Colonic mucosa (tissue), 4 donors: ENCODE measurements around the gene TFB1M. TPM values are rescaled to one million over a fixed set of nuclear protein-coding genes. Genes with fewer than 3 reads are reported as not detected.
"Not testable (repeated sequence)": the region's sequence is repeated elsewhere in the genome, so short reads cannot be mapped to it uniquely, and the experiment has no call there.

Source experiments
- DNase-seq: peaks from one replicate; pipeline ENCODE4 v3.0.0-alpha.2; 2020
- H3K27ac ChIP-seq: fragments of 200-600 bp; one replicate; pipeline ENCODE4 v1.8.0; 2021
- H3K27me3 ChIP-seq: fragments of 200-600 bp; one replicate; pipeline ENCODE4 v1.8.0; 2021
- H3K36me3 ChIP-seq: fragments of 200-600 bp; one replicate; pipeline ENCODE4 v1.8.0; 2021
- H3K4me1 ChIP-seq: fragments of 200-600 bp; one replicate; pipeline ENCODE4 v1.8.0; 2021; ENCODE audit warnings: mild to moderate bottlenecking
- H3K4me3 ChIP-seq: fragments of 200-600 bp; one replicate; pipeline ENCODE4 v1.8.0; 2021
- H3K9ac ChIP-seq, 2 donors: one replicate each; pipeline ENCODE4 v1.7.0; 2013; ENCODE audit warnings: control low read depth in 2 of 2, low read depth in 2 of 2, low read length in 2 of 2
- H3K9me3 ChIP-seq: fragments of 200-600 bp; one replicate; pipeline ENCODE4 v1.8.0; 2021
- CTCF ChIP-seq: fragments of 200-600 bp; IDR thresholded peaks from one replicate; pipeline ENCODE4 v1.8.0; 2022; ENCODE audit warnings: antibody characterized with exemption, mild to moderate bottlenecking
- intact Hi-C: fragments of 100-400 bp; cut with DNase I; formaldehyde crosslinking; loops from one replicate; pipeline ENCODE4 v1.14.1; 2022
- total RNA-seq, 2 donors: library from RNA; stranded (reverse); fragmentation: NEBNext Ultra II Directional in 1 of 2; extraction: Animal tissue kit (Norgen Biotek cat#: 25700) in 1 of 2; gene quantifications; one replicate each; pipeline ENCODE4 v1.2.1, GENCODE V29; 2021
- donor health status: healthy.
- donor health status: DM: no; HTN: no; CAD: no.
- donor health status: DM: no; HTN: no; CAD: no.

The TFB1M gene
- total RNA-seq, 2 donors from 2014 or later: 17.8 to 27.9 TPM

- no peaks in the 10 kb centered on the region for H3K9me3 ChIP-seq
- no peak overlapping the region for H3K9ac ChIP-seq
- H3K4me3 ChIP-seq: no peak overlapping the region
- H3K36me3 ChIP-seq: no peaks in the 10 kb centered on the region
- intact Hi-C loops: no loop called here
- DNase-seq: no peak
- H3K27ac ChIP-seq: no peak overlapping the region
- H3K27me3 ChIP-seq: no peaks in the 10 kb centered on the region
- H3K4me1 ChIP-seq: no peaks in the 10 kb centered on the region
- TF ChIP-seq CTCF: no peak
Measured at GRCh38 chr6:155234687-155235086, 79.6 kb downstream of the TFB1M start.

GRCh38 chr6:155234167-155234566 is 80.1 kb downstream of the TFB1M start:
- Histone ChIP-seq H3K27me3 (no peaks in the 10 kb centered on the region), H3K9me3 (no peaks in the 10 kb centered on the region), H3K4me3 (no peak overlapping the region), H3K36me3 (no peaks in the 10 kb centered on the region), H3K27ac (no peak overlapping the region), H3K9ac (no peak overlapping the region), H3K4me1 (no peaks in the 10 kb centered on the region)
- intact Hi-C loops: no loop called here
- TF ChIP-seq CTCF: no peak
- DNase-seq: no peak

GRCh38 chr6:155232848-155233247 is 81.4 kb downstream of the TFB1M start:
- no peak overlapping the region for H3K27ac ChIP-seq
- no peaks in the 10 kb centered on the region for H3K36me3 ChIP-seq
- no peak for DNase-seq
- H3K27me3 ChIP-seq: no peaks in the 10 kb centered on the region
- intact Hi-C loops: no loop called here
- no peaks in the 10 kb centered on the region for H3K9me3 ChIP-seq
- no peak overlapping the region for H3K4me3 ChIP-seq
- TF ChIP-seq CTCF: no peak
- H3K4me1 ChIP-seq: no peaks in the 10 kb centered on the region
- no peak overlapping the region for H3K9ac ChIP-seq

GRCh38 chr6:155230975-155231374 is 83.3 kb downstream of the TFB1M start:
- intact Hi-C loops, H3K4me3 ChIP-seq, H3K27ac ChIP-seq, DNase-seq, H3K4me1 ChIP-seq, H3K9ac ChIP-seq, H3K9me3 ChIP-seq, H3K27me3 ChIP-seq, H3K36me3 ChIP-seq: not testable (repeated sequence)

GRCh38 chr6:155228546-155229166 is 85.6 kb downstream of the TFB1M start:
- no peak overlapping the region for H3K9ac ChIP-seq
- H3K4me1 ChIP-seq: no peaks in the 10 kb centered on the region
- DNase-seq: no peak
- no peak for TF ChIP-seq CTCF
- no peaks in the 10 kb centered on the region for H3K27me3 ChIP-seq
- no peak overlapping the region for H3K27ac ChIP-seq
- no peaks in the 10 kb centered on the region for H3K9me3 ChIP-seq
- intact Hi-C loops: no loop called here
- H3K4me3 ChIP-seq: no peak overlapping the region
- no peaks in the 10 kb centered on the region for H3K36me3 ChIP-seq

GRCh38 chr6:155227046-155227445 is 87.2 kb downstream of the TFB1M start:
- Histone ChIP-seq H3K27me3 (no peaks in the 10 kb centered on the region), H3K27ac (no peak overlapping the region), H3K4me1 (no peaks in the 10 kb centered on the region), H3K4me3 (no peak overlapping the region), H3K36me3 (no peaks in the 10 kb centered on the region), H3K9ac (no peak overlapping the region), H3K9me3 (no peaks in the 10 kb centered on the region)
- intact Hi-C loops: no loop called here
- DNase-seq: no peak
- no peak for TF ChIP-seq CTCF
